Ammon's horn (tissue), 1 donor: Measurements from ENCODE around the gene COLGALT1.
"Not testable (repeated sequence)": the region's sequence is repeated elsewhere in the genome, so short reads cannot be mapped to it uniquely, and the experiment has no call there.

Source experiments
- DNase-seq: peaks from one replicate; pipeline ENCODE4 v3.0.0-alpha.2; 2016; ENCODE audit warnings: low spot score

The COLGALT1 gene

DNA sequence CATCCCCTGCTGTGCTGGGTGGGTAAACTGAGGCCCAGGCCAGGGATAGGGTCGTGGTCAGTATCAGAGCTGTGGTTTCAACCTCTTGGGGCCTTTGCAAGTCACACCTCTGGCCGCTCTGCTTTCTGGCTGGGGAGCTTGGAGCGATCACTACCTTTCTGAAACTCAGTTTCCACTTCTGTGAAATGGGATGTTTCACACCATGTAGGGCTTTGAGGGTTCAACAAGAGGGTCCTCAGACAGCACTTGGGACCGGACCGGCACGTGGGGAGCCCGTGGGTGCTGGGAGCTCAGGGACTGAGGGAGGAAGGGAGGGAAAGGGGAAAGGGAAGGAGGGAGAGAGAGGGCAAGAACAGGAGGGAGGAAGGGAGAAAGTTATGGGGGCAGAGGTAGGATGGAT is 22.9 kb upstream of the COLGALT1 start:
- no peak for DNase-seq

DNA sequence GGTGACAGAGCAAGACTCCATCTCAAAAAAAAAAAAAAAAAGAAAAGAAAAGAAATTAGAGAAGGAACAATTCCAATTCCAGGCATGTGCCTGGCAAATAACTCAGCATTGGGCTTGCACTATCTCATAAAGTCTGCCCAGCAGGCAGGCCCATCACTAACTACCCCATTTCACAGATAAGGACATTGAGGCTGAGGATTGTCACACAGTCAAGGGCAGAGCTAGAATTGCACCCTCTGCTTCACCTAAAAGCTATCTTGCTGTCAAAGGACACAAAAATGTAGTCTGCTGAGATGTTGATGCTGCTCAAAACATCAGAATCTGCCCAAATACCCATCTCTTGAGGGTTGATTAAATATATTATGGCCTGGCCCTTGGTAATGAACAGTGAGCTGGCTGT is 20.7 kb upstream of the COLGALT1 start:
- no peak for DNase-seq

DNA sequence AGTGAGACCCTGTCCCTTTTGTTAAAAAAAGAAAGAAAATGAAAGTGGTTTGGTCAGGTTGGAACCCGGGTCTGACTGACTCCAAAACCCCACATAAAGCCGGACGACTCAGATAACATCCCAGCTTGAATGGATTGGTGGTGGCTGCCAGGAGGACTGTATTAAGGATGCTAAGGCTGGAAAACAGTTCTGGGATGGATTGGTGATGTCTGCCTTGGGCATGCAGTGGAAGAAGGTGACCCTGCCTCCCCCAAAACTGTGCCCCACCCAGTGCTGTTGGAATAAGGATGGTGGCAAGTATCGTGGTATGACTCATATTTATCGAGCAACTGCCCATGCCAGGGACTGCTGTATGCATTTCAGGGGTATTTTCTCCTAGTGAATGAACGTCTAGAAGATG is 18.5 kb upstream of the COLGALT1 start:
- no peak for DNase-seq

DNA sequence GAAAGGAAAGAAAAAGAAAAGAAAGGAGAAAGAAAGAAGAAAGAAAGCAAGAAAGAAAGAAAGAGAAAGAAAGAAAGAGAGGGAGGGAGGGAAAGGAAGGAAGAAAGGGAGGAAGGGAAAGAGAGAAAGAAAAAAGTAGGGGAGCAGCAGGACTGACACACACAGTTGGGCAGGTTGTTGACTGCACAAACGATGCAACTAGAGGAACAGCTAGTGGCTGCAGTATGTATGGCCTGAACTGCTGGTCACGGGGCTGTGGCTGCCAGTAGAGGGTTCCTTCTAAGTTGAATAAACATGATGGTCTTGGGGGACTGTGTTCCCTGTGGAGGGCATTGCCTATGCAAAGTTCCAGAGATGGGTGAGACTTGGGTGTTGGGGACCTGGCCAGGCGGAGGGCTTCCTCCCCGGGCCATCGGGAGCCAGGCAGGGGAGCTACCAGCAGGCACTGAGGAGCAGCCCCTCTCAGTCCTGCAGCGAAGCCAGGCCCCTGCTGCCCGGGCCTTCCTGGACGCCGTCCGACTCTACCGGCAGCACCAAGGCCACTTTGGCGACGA is 16.7 kb upstream of the COLGALT1 start:
- DNase-seq = no peak

DNA sequence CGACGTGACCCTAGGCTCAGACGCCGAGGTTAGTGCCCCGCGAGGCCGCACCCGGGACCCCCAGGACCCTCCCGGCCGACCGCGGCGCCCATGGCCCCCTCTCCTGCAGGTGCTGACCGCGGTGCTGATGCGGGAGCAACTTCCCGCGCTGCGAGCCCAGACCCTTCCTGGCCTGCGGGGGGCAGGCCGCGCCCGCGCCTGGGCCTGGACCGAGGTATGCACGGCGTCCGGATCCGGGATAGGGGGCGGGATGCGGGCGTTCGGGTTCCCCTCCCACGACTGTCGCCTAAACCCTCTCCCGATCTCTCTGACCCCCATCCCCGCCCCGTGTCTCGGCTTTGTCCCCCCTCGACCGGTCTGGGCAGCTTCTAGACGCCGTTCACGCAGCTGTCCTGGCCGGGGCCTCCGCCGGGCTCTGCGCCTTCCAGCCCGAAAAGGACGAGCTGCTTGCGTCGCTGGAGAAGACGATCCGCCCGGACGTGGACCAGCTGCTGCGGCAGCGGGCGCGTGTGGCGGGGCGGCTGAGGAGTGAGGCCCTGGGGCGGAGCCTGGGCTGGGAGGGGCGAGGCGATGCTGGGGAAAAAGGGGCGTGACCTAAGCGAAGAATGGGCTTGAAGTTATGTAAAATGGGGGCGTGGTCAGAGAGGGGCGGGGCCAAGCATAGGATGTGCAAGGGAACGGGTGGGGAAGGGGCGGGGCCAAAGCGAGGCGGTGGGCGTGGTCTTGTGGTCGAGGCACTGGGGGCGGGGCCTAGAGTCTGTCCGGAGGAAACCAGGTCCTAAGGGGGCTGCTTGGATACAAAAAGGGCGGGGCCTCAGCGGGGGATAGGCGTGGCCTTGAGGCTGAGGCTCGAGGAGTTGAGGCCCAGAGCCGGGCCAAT is 16.0 kb upstream of the COLGALT1 start:
- peak; percentile 89 for DNase-seq

DNA sequence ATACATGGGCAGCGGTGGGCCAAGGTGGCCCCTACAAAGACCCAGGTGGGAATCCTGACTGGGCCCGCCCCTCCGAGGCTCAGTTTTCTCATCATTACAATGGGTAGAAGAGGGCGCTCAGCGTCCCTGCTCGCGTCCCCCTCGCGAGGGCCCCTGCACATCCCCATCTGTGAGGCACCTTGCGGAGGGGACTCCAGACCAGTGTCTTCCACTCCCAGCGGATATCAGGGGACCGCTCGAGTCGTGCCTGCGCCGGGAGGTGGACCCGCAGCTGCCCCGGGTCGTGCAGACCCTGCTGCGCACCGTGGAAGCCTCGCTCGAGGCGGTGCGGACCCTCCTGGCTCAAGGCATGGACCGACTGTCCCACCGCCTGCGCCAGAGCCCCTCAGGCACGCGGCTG is 15.3 kb upstream of the COLGALT1 start:
- DNase-seq = no peak

- DNase-seq = no peak
Observed at GRCh38 chr19:17541184-17541759, 14.2 kb upstream of the COLGALT1 start.

DNA sequence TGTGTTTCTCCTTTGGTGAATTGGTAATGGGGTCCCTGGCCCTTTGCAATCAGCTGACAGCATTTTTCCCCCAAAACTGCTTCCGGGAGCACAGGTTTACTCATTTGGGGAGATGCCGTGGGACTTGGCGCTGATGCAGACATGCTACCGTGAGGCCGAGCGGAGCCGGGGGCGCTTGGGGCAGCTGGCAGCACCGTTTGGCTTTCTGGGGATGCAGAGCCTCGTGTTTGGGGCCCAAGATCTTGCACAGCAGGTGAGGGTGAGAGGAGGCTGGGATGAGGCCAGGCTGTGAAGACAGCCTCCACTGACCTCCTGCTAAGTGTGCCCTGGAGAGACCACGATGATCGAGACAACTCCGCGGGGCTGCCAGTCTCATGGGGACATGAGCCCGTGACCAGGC is 13.4 kb upstream of the COLGALT1 start:
- DNase-seq = no peak

- no peak for DNase-seq
Observed at GRCh38 chr19:17542793-17543582, 12.5 kb upstream of the COLGALT1 start.

GRCh38 chr19:17543986-17544385 is 11.5 kb upstream of the COLGALT1 start:
- DNase-seq = no peak

- no peak for DNase-seq
Observed at GRCh38 chr19:17544418-17544817, 11.0 kb upstream of the COLGALT1 start.

DNA sequence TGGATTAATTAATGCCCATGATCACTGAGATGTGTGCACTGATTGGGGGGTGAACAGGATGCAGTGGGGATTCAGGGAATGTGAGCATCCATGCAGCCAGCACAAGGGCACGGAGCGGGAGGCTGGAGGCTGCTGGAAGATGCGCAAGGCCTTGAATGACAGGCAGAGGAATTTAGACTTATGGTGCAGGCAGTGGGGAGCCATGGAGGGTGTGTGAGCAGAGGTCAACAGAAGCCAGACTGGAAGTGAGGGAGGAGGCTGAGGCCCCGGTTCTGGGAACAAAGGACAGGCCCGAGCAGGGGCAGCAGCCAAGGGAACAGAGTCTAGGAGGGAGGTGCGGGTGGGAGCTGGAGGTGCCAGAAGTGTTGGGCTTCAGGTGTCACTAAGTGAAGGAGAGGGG is 7.3 kb upstream of the COLGALT1 start:
- no peak for DNase-seq

DNA sequence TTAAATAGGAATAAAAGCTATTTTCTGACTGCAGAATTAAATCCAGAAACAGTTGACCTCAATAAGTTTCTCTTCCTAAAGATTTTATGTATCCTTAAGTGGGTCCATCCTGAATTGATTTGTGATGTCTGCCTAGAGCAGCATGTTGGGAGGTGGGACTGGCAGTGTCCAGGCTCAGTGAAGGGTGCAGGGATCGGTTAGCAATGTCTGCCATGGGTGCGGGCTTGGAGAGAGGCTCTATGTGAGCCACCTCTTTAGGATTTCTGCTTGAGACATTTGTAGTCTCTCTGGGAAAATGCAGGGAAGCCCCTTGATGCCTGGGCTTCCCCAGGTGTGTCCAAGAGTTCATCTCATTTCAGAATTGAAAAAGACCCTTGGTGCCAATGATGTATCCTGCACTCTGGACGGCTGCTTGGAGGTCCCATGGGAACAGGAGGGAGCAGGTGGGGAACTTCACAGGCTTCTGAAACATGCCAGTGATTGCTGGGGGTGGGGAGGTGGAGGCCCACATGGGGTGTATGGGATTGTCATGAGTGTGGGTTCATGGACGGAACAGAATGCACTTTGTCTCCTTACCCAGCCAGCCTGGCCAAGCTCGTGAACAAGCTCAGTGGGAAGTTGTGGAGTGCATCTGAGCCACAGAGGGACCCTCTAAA is 6.2 kb upstream of the COLGALT1 start:
- DNase-seq = no peak

DNA sequence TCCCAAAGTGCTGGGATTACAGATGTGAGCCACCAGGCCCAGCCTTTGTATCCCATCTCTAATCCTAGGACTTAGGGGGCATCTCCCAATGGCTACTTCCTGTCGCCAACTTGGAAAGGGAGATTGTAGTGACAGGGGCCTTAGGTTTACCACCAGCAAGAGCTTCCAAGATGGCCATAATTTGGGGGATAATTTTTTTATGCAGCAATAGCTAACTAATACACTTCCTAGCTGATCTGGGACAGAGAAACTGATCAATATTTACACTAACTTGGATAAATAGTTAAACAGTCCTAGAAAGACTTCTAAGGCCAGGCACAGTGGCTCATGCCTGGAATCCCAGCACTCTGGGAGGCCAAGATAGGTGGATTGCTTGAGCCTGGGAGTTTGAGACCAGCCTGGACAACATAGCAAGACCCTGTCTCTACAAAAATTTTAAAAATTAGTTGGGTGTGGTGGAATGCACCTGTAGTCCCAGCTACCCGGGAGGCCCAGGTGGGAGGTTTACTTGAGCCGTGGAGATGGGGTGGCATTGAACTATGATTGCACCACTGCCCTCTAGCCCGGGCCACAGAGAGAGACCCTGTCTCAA is 5.3 kb upstream of the COLGALT1 start:
- DNase-seq = no peak

GRCh38 chr19:17552735-17553134 is 2.7 kb upstream of the COLGALT1 start:
- DNase-seq = not testable (repeated sequence)

DNA sequence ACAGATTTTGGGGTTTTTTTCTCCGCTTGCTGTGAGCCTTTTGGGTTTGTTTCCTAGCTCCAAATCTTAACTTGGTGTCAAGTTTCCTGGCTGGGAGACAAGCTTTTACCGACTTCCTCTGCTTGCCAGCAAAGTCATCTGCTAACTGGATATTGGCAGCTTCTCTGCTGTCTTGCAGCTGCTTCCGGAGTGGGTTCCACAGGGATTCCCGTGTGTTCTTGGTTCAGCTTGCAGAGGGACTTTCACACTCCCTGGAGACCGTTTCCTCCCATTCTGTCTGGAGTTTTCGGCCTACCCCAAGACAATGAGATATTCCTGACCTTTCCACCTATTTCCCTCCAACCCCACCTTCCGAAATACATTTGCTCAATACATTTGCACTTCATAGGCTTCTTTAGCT is 2.2 kb upstream of the COLGALT1 start:
- DNase-seq = peak; percentile 64

DNA sequence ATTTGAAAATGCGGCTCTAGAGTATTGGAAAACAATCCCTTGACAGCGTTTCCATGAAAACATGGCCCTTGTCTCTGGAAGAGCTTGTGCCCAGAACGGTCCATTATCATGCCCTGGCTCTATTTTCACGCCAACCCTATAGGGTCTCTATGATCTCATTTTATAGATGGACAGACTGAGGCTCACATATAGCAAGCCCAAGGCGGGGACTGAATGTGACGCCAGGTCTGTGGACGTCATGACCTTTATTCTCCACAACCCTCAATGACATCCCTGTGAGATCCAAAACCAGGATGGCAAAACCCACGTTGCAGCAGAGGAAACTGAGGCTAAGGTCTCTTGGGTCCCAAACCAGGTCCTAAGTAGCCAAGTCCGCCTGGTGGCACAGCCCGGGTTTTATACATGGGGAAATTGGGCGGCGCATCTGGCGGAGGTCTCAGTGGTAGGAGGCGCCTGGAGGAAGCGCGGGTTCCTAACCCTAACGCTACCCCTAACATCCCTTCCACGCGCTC is 425 bp upstream of the COLGALT1 start:
- DNase-seq = no peak

DNA sequence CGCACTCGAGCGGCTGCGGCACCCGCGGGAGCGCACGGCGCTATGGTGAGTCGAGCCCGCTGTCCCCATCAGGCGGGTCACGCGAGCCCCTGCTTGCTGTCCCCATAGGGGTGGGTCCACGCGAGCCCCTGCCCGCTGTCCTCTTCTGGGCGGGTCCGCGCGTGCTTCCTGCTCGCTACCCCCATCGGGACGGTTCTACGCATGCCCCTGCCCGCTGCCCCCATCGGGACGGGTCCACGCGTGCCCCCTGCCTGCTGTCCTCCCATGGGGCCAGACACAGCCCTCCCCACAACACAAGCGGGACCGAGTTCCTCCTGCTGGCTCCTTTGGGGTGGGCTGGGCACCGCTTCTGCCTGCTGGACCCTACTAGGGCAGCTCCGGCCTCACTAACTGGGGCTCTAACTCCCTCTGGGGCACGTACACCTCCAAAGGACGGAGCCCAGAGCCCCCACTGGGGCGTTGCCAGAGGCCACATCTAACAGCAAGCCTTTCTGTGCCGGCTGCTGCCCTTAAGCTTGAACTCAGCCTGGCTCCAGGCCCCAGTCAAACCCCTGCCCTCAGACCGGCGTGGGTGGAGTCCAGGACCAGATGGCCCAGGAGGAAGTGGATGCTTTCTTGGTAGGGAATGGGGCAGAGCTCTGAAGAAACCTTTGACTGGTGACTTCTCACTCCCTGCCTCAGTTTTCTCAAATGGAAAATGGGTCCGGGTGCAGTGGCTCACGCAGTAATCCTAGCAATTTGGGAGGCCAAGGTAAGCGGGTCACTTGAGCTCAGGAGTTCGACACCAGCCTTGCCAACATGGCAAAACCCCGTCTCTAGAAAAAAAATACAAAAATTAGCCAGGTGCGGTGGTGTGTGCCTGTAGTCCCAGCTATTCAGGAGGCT is 722 bp downstream of the COLGALT1 start:
- DNase-seq = peak; percentile 57

- no peak for DNase-seq
Observed at GRCh38 chr19:17556995-17557394, 1.5 kb downstream of the COLGALT1 start.

DNA sequence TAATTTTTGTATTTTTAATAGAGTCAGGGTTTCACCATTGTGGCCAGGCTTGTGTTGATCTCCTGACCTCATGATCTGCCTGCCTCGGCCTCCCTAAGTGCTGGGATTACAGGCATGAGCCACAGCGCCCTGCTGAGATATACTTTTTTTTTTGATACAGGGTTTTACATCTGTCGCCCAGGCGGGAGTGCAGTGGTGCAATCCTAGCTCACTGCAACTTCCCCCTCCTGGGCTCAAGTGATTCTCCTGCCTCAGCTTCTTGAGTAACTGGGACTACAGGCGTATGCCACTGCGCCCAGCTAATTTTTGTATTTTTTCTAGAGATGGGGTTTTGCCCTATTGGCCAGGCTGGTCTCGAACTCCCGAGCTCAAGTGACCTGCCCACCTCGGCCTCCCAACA is 2.0 kb downstream of the COLGALT1 start:
- peak; percentile 26 for DNase-seq
